ENCODE measurements around the gene TBC1D14. TPM values are rescaled to one million over a fixed set of nuclear protein-coding genes. Genes with fewer than 3 reads are reported as not detected.

The TBC1D14 gene
- total RNA-seq, 1 experiment from 2014 or later = 50.2 TPM

DNA sequence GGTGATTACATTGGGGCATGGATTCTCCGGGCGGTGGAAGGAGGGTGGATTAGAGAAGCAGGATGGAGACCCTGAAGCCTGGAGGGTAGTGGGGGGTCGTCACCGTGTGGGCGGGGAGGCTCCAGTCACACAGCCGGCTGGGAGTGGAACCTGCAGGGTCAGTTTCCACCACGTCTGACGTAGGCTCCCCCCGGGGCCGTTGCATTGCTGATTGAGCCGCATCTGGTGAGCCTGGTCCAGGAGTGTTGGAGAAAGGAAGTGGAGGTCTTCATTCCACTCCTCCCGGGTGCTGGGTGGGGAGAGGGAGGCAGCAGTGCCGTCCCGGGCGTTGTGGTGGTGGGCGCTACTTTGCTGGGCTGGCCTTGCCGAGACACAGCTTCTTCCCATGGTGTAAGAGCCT is 28.1 kb downstream of the TBC1D14 start:
- Histone ChIP-seq H3K4ac (ENCODE audit: low read depth, low read length) (no peak overlapping the region), H2BK15ac (ENCODE audit: low read depth, low read length) (no peak overlapping the region), H3K27ac (ENCODE audit: insufficient read length, low read depth, low read length) (no peak overlapping the region), H4K5ac (ENCODE audit: insufficient read length, low read depth, low read length) (no peak overlapping the region), H3K4me2 (ENCODE audit: insufficient read depth, insufficient read length, low read length) (no peak overlapping the region), H2BK5ac (ENCODE audit: insufficient read length, low read length) (no peak overlapping the region), H3K23me2 (ENCODE audit: insufficient read length, low read depth, low read length, poor library complexity, severe bottlenecking) (no peaks in the 10 kb centered on the region), H3K56ac (ENCODE audit: insufficient read length, low read depth, low read length) (no peak overlapping the region), H2AFZ (ENCODE audit: low read length) (no peak overlapping the region), H3K4me1 (ENCODE audit: insufficient read depth, low read length) (peaks cover 10% of the 10 kb centered on the region; the same call in 1 of the 2 replicates), H4K91ac (ENCODE audit: insufficient read length, low read depth, low read length) (no peak overlapping the region), H3K23ac (ENCODE audit: insufficient read length, low read depth, low read length) (no peak overlapping the region), H3K14ac (ENCODE audit: insufficient read depth, low read length) (no peak overlapping the region), H3K79me2 (ENCODE audit: insufficient read depth, low read length) (0 out of 2 replicates have a peak, but pooled peaks cover 1% of the 10 kb centered on the region), H2BK20ac (ENCODE audit: low read depth, low read length, poor library complexity, severe bottlenecking) (no peak overlapping the region), H3K27me3 (ENCODE audit: insufficient read depth, low read length) (no peaks in the 10 kb centered on the region), H3K79me1 (ENCODE audit: insufficient read depth, low read depth, low read length, poor library complexity, severe bottlenecking) (peaks cover 3% of the 10 kb centered on the region), H2AK5ac (ENCODE audit: insufficient read length, low read length) (no peak overlapping the region), H4K20me1 (ENCODE audit: control insufficient read depth, insufficient read depth, insufficient read length) (no peaks in the 10 kb centered on the region), H3K18ac (ENCODE audit: insufficient read length, low read depth, low read length) (no peak overlapping the region), H4K8ac (replicated peaks; ENCODE audit: insufficient read length, low read depth, low read length) (no peak overlapping the region), H3K9ac (ENCODE audit: extremely low read depth, insufficient read length, low read length) (no peak overlapping the region), H3K9me3 (ENCODE audit: control insufficient read depth, low read depth, low read length) (no peaks in the 10 kb centered on the region), H3T11ph (ENCODE audit: low read length) (no peak overlapping the region), H2BK12ac (ENCODE audit: insufficient read length, low read depth, low read length) (no peak overlapping the region), H2BK120ac (ENCODE audit: low read depth, low read length, poor library complexity, severe bottlenecking) (no peak overlapping the region)
- no CpG with 5 or more reads among the region's 17 CpGs for WGBS (ENCODE audit: extremely low coverage, insufficient read length, low lambda C conversion rate)
- Mint-ChIP-seq H3K27ac (peak overlapping the region in 2 of 3 experiments; percentile 83 to 85; a peak in 5 of 7 replicates), H3K4me1 (peaks cover 49 to 53% of the 10 kb centered on the region in 2 experiments), H3K36me3 (ENCODE audit: insufficient read depth in 1 of 3, low read depth in 3 of 3) (peaks cover 4 to 14% (median 11%) of the 10 kb centered on the region in 3 experiments; a peak in 5 of 7 replicates), H3K4me3 (no peak overlapping the region), H3K27me3 (ENCODE audit: low read depth) (no peaks in the 10 kb centered on the region), H3K9me3 (no peaks in the 10 kb centered on the region)
- no peak for DNase-seq
- TF ChIP-seq, protein P1, sequence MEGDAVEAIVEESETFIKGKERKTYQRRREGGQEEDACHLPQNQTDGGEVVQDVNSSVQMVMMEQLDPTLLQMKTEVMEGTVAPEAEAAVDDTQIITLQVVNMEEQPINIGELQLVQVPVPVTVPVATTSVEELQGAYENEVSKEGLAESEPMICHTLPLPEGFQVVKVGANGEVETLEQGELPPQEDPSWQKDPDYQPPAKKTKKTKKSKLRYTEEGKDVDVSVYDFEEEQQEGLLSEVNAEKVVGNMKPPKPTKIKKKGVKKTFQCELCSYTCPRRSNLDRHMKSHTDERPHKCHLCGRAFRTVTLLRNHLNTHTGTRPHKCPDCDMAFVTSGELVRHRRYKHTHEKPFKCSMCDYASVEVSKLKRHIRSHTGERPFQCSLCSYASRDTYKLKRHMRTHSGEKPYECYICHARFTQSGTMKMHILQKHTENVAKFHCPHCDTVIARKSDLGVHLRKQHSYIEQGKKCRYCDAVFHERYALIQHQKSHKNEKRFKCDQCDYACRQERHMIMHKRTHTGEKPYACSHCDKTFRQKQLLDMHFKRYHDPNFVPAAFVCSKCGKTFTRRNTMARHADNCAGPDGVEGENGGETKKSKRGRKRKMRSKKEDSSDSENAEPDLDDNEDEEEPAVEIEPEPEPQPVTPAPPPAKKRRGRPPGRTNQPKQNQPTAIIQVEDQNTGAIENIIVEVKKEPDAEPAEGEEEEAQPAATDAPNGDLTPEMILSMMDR (conservative IDR thresholded peaks at IDR 0.05) = no peak
